Stimulated activated effector memory CD8-positive, alpha-beta T cell treated with anti-CD3 and anti-CD28 coated beads, Interleukin-12 subunit alpha, Interleukin-12 subunit beta, amount 100 ng/mL, for 72 hours (primary cell): ENCODE results near the gene WASHC2C.
"Not testable (repeated sequence)": the region's sequence is repeated elsewhere in the genome, so short reads cannot be mapped to it uniquely, and the experiment has no call there.

Experiments
- ATAC-seq: fragments of 150-1000 bp; cut with Tn5 transposase; 2 replicates; pipeline ENCODE4 v1.10.0; 2021
- DNase-seq, 2 donors: peaks; one replicate each; pipeline ENCODE4 v3.0.0; 2021 to 2022; ENCODE audit warnings: low spot score in 2 of 2
- H3K27ac Mint-ChIP-seq: one replicate; pipeline ENCODE4 v1.8.0; 2022; ENCODE audit warnings: mild to moderate bottlenecking, mixed read lengths
- H3K36me3 Mint-ChIP-seq: one replicate; pipeline ENCODE4 v1.8.0; 2022; ENCODE audit warnings: mild to moderate bottlenecking, mixed read lengths
- H3K4me1 Mint-ChIP-seq: one replicate; pipeline ENCODE4 v1.8.0; 2022; ENCODE audit warnings: mixed read lengths
- H3K4me3 Mint-ChIP-seq: one replicate; pipeline ENCODE4 v1.8.0; 2022; ENCODE audit warnings: mild to moderate bottlenecking, mixed read lengths
- H3K9me3 Mint-ChIP-seq: one replicate; pipeline ENCODE4 v1.8.0; 2022; ENCODE audit warnings: mixed read lengths

The WASHC2C gene

DNA sequence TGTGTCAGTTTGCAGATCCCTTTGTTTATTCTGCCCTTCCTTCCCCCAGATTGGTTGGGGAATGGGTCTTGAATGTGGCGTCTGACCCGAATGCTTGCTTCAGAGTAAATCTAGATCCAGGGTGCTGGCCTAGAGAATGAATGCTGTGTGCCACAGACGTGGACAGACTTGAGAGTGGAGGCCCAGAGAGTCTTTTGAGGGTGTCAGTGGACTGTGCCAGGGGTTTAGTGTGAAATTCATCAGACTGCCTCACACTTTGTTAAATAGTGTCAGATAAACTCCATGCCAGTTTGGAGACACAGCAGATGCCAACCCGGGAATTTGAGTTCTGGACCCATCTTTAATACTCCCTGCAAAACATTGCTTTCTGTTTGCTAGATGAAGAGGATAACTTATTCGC is 25.1 kb downstream of the WASHC2C start:
- peaks cover 21% of the 10 kb centered on the region for H3K36me3 Mint-ChIP-seq
- H3K9me3 Mint-ChIP-seq, ATAC-seq, DNase-seq, H3K4me3 Mint-ChIP-seq, H3K4me1 Mint-ChIP-seq, H3K27ac Mint-ChIP-seq: not testable (repeated sequence)

GRCh38 chr10:45753979-45754495 is 27.0 kb downstream of the WASHC2C start:
- not testable (repeated sequence) for H3K27ac Mint-ChIP-seq, H3K4me3 Mint-ChIP-seq, H3K4me1 Mint-ChIP-seq, H3K9me3 Mint-ChIP-seq, ATAC-seq, DNase-seq
- H3K36me3 Mint-ChIP-seq = peaks cover 34% of the 10 kb centered on the region

DNA sequence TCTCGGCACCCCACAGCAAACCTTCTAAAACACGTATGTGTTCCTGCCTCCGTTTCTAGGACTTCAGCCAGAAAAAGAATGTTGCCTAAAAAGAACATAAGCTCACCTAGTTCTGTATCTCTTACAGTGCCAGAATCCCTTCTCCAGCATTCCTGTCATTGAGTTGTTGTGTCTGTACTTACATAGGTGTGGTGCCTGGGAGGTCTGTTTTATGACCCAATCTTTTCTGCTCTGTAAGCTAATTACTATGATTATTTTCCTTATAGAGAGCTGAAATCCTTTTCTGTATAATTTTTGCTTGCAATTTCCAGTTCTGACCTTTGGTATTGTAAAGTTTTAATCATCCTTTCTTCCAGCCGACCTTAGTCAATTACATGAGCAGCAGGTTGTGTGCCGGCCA is 28.0 kb downstream of the WASHC2C start:
- H3K36me3 Mint-ChIP-seq = peaks cover 40% of the 10 kb centered on the region
- DNase-seq, ATAC-seq, H3K9me3 Mint-ChIP-seq, H3K4me3 Mint-ChIP-seq, H3K27ac Mint-ChIP-seq, H3K4me1 Mint-ChIP-seq: not testable (repeated sequence)

GRCh38 chr10:45756065-45756464 is 29.0 kb downstream of the WASHC2C start:
- not testable (repeated sequence) for DNase-seq, H3K9me3 Mint-ChIP-seq, H3K4me3 Mint-ChIP-seq

GRCh38 chr10:45757661-45758396 is 30.8 kb downstream of the WASHC2C start:
- peaks cover 44% of the 10 kb centered on the region for H3K36me3 Mint-ChIP-seq
- not testable (repeated sequence) for H3K4me1 Mint-ChIP-seq, ATAC-seq, H3K27ac Mint-ChIP-seq, DNase-seq, H3K9me3 Mint-ChIP-seq, H3K4me3 Mint-ChIP-seq

More at GRCh38 chr10:45756065-45756464, 29.0 kb downstream of the WASHC2C start:
- not testable (repeated sequence) for ATAC-seq, H3K27ac Mint-ChIP-seq, H3K4me1 Mint-ChIP-seq
- H3K36me3 Mint-ChIP-seq = peaks cover 40% of the 10 kb centered on the region

GRCh38 chr10:45761622-45762021 is 34.6 kb downstream of the WASHC2C start:
- H3K4me3 Mint-ChIP-seq, ATAC-seq, H3K4me1 Mint-ChIP-seq, H3K9me3 Mint-ChIP-seq, H3K27ac Mint-ChIP-seq, DNase-seq: not testable (repeated sequence)
- peaks cover 39% of the 10 kb centered on the region for H3K36me3 Mint-ChIP-seq

DNA sequence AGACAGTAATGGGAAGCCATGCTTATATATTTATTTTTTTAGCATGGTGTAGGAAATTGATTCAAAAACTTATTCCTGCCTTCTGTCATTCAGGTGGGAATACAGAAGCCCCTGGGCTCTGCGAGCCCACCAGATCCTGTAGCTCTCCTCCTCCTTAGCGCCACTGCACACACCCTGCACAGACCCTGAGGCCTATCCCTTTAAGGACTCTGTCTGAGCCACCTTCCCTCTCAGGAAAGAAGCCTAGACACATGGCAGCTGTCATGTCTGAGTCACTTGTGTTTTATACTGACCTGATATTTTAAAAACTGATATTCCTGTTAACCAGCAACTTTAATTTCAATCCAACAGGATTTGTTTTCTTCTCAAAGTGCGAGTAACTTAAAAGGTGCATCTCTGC is 36.0 kb downstream of the WASHC2C start:
- not testable (repeated sequence) for ATAC-seq, H3K9me3 Mint-ChIP-seq, H3K4me1 Mint-ChIP-seq, H3K27ac Mint-ChIP-seq, DNase-seq, H3K4me3 Mint-ChIP-seq
- H3K36me3 Mint-ChIP-seq = peaks cover 38% of the 10 kb centered on the region

DNA sequence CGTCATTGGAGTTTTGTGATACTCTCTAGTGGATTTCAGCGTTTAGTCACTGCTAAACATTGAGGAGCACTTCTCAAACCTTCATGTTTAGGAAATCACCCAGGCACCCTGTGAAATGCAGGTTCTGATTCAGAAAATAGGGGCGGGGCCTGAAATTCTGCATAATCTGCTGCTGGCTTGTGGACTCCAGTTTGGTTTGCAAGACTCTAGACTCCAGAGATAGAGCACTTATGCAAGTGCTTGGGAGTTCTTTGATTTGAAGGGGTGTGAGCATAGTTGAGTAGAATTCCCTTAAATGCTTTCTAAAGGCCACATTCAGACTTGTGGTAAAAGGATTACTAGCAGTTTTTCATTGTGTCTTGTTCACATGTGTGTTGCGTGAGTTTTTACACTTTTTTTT is 41.3 kb downstream of the WASHC2C start:
- not testable (repeated sequence) for DNase-seq, H3K27ac Mint-ChIP-seq, H3K4me1 Mint-ChIP-seq, H3K9me3 Mint-ChIP-seq, H3K4me3 Mint-ChIP-seq, ATAC-seq
- peaks cover 44% of the 10 kb centered on the region for H3K36me3 Mint-ChIP-seq

DNA sequence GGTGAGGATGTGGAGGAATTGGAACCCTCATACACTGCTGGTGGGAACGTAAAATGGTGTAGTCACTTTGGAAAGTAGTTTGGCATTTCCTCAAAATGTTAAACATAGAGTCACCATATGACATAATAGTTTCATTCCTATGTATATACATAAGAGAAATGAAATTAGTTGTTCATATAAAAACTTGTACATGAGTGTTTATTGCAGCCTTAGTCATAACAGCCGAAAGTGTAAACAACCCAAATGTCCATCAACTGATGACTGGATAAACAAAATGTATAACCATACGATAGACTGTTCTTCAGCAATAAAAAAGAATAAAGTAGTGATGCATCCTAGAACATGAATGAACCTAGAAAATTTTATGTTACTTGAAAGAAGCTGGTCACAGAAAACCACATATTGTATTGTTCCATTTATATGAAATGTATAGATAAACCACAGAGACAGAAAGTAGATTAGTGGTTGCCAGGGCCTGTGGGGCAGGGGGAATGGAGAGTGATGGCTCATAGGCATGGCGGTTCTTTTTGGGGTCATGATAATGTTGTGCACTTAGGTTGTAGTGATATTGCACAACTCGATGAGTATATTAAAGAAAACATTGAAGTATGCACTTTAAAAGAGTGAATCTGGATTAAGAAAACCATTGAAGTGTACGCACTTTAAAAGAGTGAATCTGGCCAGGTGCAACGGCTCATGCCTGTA is 44.8 kb downstream of the WASHC2C start:
- not testable (repeated sequence) for H3K27ac Mint-ChIP-seq, H3K9me3 Mint-ChIP-seq, H3K4me1 Mint-ChIP-seq, H3K4me3 Mint-ChIP-seq, DNase-seq
- ATAC-seq = peak; percentile 75
- H3K36me3 Mint-ChIP-seq = peaks cover 52% of the 10 kb centered on the region

- H3K9me3 Mint-ChIP-seq, DNase-seq, H3K4me3 Mint-ChIP-seq, H3K4me1 Mint-ChIP-seq, ATAC-seq, H3K27ac Mint-ChIP-seq: not testable (repeated sequence)
- peaks cover 53% of the 10 kb centered on the region for H3K36me3 Mint-ChIP-seq
Measured at GRCh38 chr10:45786217-45786616, 59.2 kb downstream of the WASHC2C start.

GRCh38 chr10:45787212-45787741 is 60.2 kb downstream of the WASHC2C start:
- H3K36me3 Mint-ChIP-seq = peaks cover 54% of the 10 kb centered on the region
- not testable (repeated sequence) for DNase-seq, H3K4me3 Mint-ChIP-seq, H3K4me1 Mint-ChIP-seq, H3K9me3 Mint-ChIP-seq, ATAC-seq
- peak overlapping the region; percentile 52 for H3K27ac Mint-ChIP-seq

GRCh38 chr10:45789991-45790390 is 62.9 kb downstream of the WASHC2C start:
- not testable (repeated sequence) for H3K27ac Mint-ChIP-seq, H3K4me3 Mint-ChIP-seq, H3K9me3 Mint-ChIP-seq, DNase-seq, H3K4me1 Mint-ChIP-seq, ATAC-seq
- peaks cover 67% of the 10 kb centered on the region for H3K36me3 Mint-ChIP-seq

DNA sequence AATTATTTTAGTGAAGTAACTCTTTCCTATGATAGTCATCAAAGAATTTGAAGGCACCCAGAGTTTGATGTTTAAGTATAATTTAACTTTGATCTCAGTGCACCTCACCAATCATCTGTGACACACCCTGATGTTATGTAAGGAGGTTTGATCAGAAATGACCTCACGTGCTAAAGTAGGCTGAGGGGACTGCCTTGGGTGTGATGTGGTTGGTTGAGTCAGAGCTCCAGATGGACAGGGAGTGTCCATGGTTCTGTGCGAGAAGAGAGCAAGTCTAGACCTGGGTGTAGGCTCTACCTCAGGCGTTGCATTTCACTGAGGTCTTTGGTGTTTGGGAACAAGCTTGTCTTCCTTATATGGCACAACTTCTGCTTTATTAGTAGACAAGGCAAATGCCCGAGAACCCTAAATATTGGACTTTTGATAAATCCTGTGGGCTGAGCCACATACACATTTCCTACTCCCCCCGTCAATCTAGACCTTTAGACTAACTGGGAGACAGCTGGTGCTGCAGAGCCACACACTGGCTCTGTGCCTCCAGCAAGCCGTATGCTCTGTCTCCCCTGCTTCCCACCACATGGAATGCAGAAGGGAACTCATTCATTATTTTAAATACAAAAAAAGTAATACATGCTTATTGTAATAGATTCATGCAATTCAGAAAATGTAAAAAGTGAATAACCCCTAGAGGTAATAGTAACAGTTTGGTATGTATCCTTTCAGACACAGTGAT is 63.8 kb downstream of the WASHC2C start:
- H3K9me3 Mint-ChIP-seq, DNase-seq, H3K4me3 Mint-ChIP-seq, H3K4me1 Mint-ChIP-seq, ATAC-seq: not testable (repeated sequence)
- Mint-ChIP-seq H3K27ac (peak overlapping the region; percentile 13), H3K36me3 (peaks cover 59% of the 10 kb centered on the region)

GRCh38 chr10:45794761-45795160 is 67.7 kb downstream of the WASHC2C start:
- Mint-ChIP-seq H3K36me3 (peaks cover 35% of the 10 kb centered on the region), H3K27ac (peak overlapping the region; percentile 39)

More at GRCh38 chr10:45794761-45795160, 67.7 kb downstream of the WASHC2C start:
- H3K9me3 Mint-ChIP-seq, H3K4me3 Mint-ChIP-seq, DNase-seq, ATAC-seq, H3K4me1 Mint-ChIP-seq: not testable (repeated sequence)
